ENCODE measurements around the gene ATG4B.

ATG4B gene

DNA sequence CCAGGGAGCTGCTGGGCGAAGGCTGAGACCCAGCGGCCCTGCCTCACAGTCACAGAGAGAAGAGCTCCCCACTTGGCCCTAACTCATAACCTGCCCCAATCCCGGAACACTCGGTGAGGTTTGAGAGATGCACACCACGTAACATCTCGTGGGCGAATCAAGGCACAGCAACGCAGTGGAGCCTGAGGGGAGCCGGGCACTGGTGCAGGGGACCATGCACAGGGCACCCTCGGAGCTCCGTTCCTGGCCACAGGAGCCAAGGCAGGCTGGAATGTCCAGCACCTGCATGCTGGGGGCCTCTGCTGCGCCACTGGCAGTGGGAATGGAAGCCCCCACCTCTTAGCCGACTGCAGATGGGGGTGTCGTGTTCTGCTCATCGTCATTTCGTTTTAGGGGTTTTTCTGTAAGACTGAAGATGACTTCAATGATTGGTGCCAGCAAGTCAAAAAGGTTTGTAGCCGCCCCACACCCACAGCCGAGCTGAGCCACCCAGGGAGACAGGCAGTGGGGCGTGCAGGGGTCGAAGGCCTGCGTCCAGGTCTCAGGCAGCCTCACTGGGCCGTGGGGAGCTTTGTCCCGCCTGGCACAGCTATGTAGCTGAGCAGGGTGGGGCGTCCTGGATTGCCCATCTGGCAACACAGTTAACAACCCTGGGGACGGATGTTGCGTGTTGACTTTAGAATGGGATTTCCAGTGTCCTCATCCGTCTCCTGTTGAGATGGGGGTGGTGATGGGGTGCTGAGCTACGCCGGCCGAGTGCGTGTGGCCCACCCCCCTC, 33.0 kb downstream of the ATG4B start:
- TF ChIP-seq, protein P1, sequence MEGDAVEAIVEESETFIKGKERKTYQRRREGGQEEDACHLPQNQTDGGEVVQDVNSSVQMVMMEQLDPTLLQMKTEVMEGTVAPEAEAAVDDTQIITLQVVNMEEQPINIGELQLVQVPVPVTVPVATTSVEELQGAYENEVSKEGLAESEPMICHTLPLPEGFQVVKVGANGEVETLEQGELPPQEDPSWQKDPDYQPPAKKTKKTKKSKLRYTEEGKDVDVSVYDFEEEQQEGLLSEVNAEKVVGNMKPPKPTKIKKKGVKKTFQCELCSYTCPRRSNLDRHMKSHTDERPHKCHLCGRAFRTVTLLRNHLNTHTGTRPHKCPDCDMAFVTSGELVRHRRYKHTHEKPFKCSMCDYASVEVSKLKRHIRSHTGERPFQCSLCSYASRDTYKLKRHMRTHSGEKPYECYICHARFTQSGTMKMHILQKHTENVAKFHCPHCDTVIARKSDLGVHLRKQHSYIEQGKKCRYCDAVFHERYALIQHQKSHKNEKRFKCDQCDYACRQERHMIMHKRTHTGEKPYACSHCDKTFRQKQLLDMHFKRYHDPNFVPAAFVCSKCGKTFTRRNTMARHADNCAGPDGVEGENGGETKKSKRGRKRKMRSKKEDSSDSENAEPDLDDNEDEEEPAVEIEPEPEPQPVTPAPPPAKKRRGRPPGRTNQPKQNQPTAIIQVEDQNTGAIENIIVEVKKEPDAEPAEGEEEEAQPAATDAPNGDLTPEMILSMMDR (IDR thresholded peaks at IDR 0.05; ENCODE audit: low read depth, low read length), result no peak
- Histone ChIP-seq H3K4me3 (ENCODE audit: low read depth, low read length) (no peak overlapping the region), H3K27me3 (ENCODE audit: insufficient read depth, low read depth, severe bottlenecking) (no peaks in the 10 kb centered on the region), H3K9me3 (ENCODE audit: severe bottlenecking) (no peaks in the 10 kb centered on the region), H3K27ac (no peak overlapping the region), H3K36me3 (peaks cover 67% of the 10 kb centered on the region)
- no peak for DNase-seq

DNA sequence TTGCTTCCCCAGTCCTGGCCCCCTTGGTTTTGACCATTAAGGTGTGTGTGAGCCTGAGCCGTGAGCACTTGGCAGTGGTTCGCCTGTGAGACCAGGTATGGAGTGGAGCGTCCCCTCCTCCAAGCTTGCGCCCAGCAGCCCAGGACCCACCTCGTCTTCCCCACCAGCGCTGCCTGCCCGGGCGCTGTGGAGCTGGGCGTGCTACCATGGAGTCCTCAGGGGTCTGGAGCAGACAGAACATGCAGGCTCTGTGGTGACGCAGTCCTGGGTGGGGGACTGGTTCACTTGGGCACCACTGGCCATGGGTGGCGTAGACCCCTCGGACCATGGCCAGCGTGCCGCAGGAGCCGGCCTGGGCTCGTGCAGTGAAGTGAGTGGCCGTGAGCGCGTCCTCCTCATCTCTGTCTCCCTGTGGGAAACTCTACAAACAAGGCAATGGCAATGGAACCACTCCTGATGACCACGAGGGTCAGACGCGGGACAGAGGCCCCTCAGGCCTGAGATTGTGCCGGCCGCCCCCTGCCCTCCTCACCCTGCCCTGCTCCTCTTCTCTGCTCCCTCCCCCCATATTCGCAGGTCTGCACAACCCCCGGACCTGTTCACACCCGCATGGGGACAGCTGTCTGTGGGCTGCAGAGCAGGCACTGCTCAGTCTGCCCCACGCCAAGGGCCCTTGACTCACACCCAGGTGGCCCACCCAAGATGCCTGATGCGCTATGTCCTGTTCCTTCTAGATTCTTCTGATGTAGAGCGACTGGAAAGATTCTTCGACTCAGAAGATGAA, 34.2 kb downstream of the ATG4B start:
- TF ChIP-seq, protein P1 (IDR thresholded peaks at IDR 0.05; ENCODE audit: low read depth, low read length), result no peak
- no peak for DNase-seq
- no peaks in the 10 kb centered on the region for H3K9me3 ChIP-seq (ENCODE audit: severe bottlenecking)
- H3K4me3 ChIP-seq (ENCODE audit: low read depth, low read length), result no peak overlapping the region
- H3K27ac ChIP-seq, result no peak overlapping the region
- H3K36me3 ChIP-seq, result peaks cover 76% of the 10 kb centered on the region
- no peaks in the 10 kb centered on the region for H3K27me3 ChIP-seq (ENCODE audit: insufficient read depth, low read depth, severe bottlenecking)

DNA sequence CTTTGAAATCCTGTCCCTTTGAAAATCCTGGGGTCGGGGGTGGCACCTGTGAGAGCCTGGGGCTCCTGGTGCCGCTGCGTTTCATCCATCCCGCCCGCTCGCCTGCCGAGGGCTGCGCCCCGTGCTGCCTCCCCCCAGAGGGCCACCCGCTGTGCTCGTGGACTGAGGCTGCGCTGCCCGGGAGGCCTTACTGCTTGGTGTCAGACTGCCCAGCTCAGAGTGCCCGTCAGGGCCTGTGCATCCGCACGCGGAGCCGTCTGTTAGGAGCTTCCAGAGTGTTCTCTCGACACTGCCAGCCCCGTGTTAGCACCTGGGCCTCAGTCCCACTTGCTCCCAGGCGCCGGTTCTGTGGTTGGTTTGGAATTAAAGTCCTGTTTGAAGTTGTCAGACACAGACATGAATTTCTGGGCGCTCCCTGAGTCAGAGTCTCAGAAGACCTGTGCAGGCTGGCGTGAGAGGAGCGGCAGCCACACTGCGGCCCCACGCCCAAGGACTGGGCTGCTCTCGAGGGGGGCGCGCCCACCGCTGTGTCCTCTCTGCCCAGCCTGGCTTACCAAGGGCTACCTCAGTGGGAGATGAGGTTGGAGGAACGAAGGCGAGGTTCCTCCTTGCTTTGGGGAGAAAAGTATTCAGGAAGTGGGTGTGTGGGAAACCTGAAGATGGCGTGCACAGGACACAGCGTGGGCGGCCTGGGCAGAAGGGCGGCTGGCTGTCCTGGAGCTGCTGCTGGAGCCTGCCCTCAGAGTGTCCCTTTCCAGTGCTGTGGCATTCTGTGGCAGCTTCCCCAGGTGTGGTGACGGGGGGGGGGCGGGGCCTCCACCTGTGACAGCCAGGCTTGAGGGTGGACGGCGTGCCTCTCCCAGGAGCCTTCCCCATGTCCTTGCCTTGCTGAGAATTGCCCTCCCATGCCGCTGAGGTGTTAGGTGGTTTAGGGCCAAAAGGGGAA, 35.0 kb downstream of the ATG4B start:
- DNase-seq, result no peak
- H3K9me3 ChIP-seq (ENCODE audit: severe bottlenecking), result no peaks in the 10 kb centered on the region
- peaks cover 76% of the 10 kb centered on the region for H3K36me3 ChIP-seq
- H3K4me3 ChIP-seq (ENCODE audit: low read depth, low read length), result no peak overlapping the region
- TF ChIP-seq, protein P1 (IDR thresholded peaks at IDR 0.05; ENCODE audit: low read depth, low read length), result no peak
- H3K27me3 ChIP-seq (ENCODE audit: insufficient read depth, low read depth, severe bottlenecking), result no peaks in the 10 kb centered on the region
- no peak overlapping the region for H3K27ac ChIP-seq

DNA sequence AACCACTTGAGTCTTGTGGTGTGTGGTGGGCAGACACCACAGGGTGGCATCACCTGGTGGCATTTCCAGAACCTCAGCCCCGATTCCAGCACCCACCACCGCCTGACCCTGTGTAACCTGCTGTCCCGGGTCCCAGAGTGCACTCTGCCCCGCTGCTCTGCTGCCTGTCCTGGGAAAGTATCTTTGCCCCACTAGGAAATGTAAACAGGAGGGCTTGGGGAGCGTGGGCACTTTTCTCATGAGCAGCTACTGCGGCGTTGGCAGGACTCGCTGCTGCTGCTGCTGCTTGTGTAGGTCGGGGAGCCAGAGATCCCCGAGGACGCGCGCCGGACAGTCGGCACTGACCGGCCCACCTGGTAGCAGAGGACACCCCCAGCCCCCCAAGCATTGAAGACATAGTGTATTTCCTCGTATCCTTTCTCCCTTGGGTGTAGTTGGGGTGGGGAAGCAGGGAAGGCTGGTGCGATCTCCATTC, 35.7 kb downstream of the ATG4B start:
- Histone ChIP-seq H3K4me3 (ENCODE audit: low read depth, low read length) (no peak overlapping the region), H3K27me3 (ENCODE audit: insufficient read depth, low read depth, severe bottlenecking) (no peaks in the 10 kb centered on the region), H3K27ac (no peak overlapping the region), H3K9me3 (ENCODE audit: severe bottlenecking) (no peaks in the 10 kb centered on the region), H3K36me3 (peaks cover 76% of the 10 kb centered on the region)
- TF ChIP-seq, protein P1 (IDR thresholded peaks at IDR 0.05; ENCODE audit: low read depth, low read length), result no peak
- DNase-seq, result no peak

DNA sequence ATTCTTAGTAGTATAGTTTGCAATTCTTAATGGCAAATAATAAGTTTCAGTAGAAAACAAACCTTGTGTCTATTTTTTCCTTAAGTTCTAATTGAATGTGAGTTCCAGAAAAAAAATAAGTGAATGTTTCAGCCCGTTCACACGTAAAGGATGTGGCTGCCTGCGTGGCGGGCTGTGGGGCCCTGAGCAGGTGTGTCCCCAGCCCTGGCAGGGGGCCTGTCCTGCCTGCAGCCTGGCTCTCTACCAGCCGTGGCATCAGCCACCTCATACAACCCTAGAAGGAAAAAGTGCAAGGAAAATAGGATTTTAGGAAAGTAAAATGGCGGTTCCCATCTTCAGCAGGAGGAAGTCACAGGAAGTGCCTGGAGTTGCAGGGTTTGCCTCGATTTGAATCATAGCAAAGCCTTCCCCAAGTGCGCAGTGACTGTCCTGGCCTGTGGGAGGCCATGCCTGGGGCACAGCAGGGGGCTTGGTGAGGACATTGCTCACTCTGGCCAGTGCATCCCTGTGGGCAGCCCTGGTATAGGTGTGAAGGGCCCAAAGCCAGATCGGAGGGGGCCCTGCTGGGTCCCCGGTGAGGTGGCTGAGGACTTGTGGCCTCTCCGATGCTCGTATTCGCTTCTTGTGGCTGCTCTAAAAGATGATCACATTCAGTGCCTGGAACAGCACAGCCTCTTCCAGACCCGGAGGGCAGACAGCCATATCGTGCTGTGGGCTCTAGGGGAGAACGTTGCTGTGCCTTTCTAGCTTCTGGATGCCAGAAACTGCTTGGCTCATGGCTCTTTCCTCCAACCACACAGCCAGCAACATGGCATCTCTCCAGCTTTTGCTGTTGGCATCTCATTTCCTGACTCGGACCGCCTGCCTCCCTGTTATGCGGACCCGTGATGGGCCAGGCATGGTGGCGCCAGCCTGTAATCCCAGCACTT, 36.6 kb downstream of the ATG4B start:
- no peak overlapping the region for H3K27ac ChIP-seq
- no peaks in the 10 kb centered on the region for H3K27me3 ChIP-seq (ENCODE audit: insufficient read depth, low read depth, severe bottlenecking)
- H3K4me3 ChIP-seq (ENCODE audit: low read depth, low read length), result no peak overlapping the region
- peak; percentile 55 for DNase-seq
- H3K36me3 ChIP-seq, result peaks cover 77% of the 10 kb centered on the region
- H3K9me3 ChIP-seq (ENCODE audit: severe bottlenecking), result no peaks in the 10 kb centered on the region
- TF ChIP-seq, protein P1 (IDR thresholded peaks at IDR 0.05; ENCODE audit: low read depth, low read length), result peak; percentile 42

Measured in WERI-Rb-1 (cell line).